ENCODE results near the gene TTC1. TPM values are rescaled to one million over a fixed set of nuclear protein-coding genes. Genes with fewer than 3 reads are reported as not detected.

Gene TTC1
- polyA plus RNA-seq, 3 donors, result 17.5 to 54.5 (median 35.6) TPM

- whole genome bisulfite sequencing, 3 donors, result 27 to 55% (median 51%) methylated on average over 3 of the region's 3 CpGs
- H3K27ac ChIP-seq (ENCODE audit: low read depth, low read length), result no peak overlapping the region
Measured at GRCh38 chr5:160030631-160031377, 21.9 kb downstream of the TTC1 start.

GRCh38 chr5:160033546-160034252 is 24.8 kb downstream of the TTC1 start:
- no peak overlapping the region for H3K27ac ChIP-seq (ENCODE audit: low read depth, low read length)

GRCh38 chr5:160036243-160036642 is 27.3 kb downstream of the TTC1 start:
- WGBS, 3 donors, result 91 to 97% (median 96%) methylated on average over 1 of the region's 1 CpG
- no peak overlapping the region for H3K27ac ChIP-seq (ENCODE audit: low read depth, low read length)

More at GRCh38 chr5:160033546-160034252, 24.8 kb downstream of the TTC1 start:
- 58 to 84% (median 75%) methylated on average over 4 of the region's 4 CpGs for WGBS, 3 donors

- H3K27ac ChIP-seq (ENCODE audit: low read depth, low read length), result no peak overlapping the region
Measured at GRCh38 chr5:160036884-160037283, 27.9 kb downstream of the TTC1 start.

GRCh38 chr5:160039810-160040470 is 31.0 kb downstream of the TTC1 start:
- 60 to 87% (median 83%) methylated on average over 2 of the region's 2 CpGs for WGBS, 3 donors
- no peak overlapping the region for H3K27ac ChIP-seq (ENCODE audit: low read depth, low read length)

GRCh38 chr5:160040471-160040835 is 31.5 kb downstream of the TTC1 start:
- 93 to 95% (median 94%) methylated on average over 2 of the region's 2 CpGs for WGBS, 3 donors
- H3K27ac ChIP-seq (ENCODE audit: low read depth, low read length), result no peak overlapping the region

- H3K27ac ChIP-seq (ENCODE audit: low read depth, low read length), result no peak overlapping the region
- WGBS, 3 donors, result 88 to 90% (median 90%) methylated on average over 3 of the region's 3 CpGs
Measured at GRCh38 chr5:160042671-160043070, 33.7 kb downstream of the TTC1 start.

GRCh38 chr5:160044391-160044804 is 35.5 kb downstream of the TTC1 start:
- no peak overlapping the region for H3K27ac ChIP-seq (ENCODE audit: low read depth, low read length)
- WGBS, 3 donors, result 94 to 96% (median 95%) methylated on average over 1 of the region's 1 CpG

- WGBS, 3 donors, result 65 to 86% (median 77%) methylated on average over 3 of the region's 3 CpGs
Measured at GRCh38 chr5:160044967-160045366, 36.0 kb downstream of the TTC1 start.

GRCh38 chr5:160047423-160047822 is 38.5 kb downstream of the TTC1 start:
- 80 to 98% (median 81%) methylated on average over 3 of the region's 3 CpGs for WGBS, 3 donors
- no peak overlapping the region for H3K27ac ChIP-seq (ENCODE audit: low read depth, low read length)

More at GRCh38 chr5:160044967-160045366, 36.0 kb downstream of the TTC1 start:
- H3K27ac ChIP-seq (ENCODE audit: low read depth, low read length), result no peak overlapping the region

- H3K27ac ChIP-seq (ENCODE audit: low read depth, low read length), result no peak overlapping the region
- WGBS, 3 donors, result 66 to 92% (median 82%) methylated on average over 9 of the region's 9 CpGs
Measured at GRCh38 chr5:160048131-160048530, 39.2 kb downstream of the TTC1 start.

GRCh38 chr5:160049099-160049498 is 40.2 kb downstream of the TTC1 start:
- 64 to 78% (median 65%) methylated on average over 3 of the region's 3 CpGs for WGBS, 3 donors
- no peak overlapping the region for H3K27ac ChIP-seq (ENCODE audit: low read depth, low read length)

GRCh38 chr5:160054047-160054446 is 45.1 kb downstream of the TTC1 start:
- WGBS, 3 donors, result 98 to 100% (median 100%) methylated on average over 1 of the region's 1 CpG
- no peak overlapping the region for H3K27ac ChIP-seq (ENCODE audit: low read depth, low read length)

- WGBS, 3 donors, result 85 to 94% (median 90%) methylated on average over 2 of the region's 2 CpGs
- no peak overlapping the region for H3K27ac ChIP-seq (ENCODE audit: low read depth, low read length)
Measured at GRCh38 chr5:160054831-160055230, 45.9 kb downstream of the TTC1 start.

- WGBS, 3 donors, result 92 to 97% (median 95%) methylated on average over 4 of the region's 4 CpGs
- H3K27ac ChIP-seq (ENCODE audit: low read depth, low read length), result no peak overlapping the region
Measured at GRCh38 chr5:160057256-160057655, 48.3 kb downstream of the TTC1 start.

- H3K27ac ChIP-seq (ENCODE audit: low read depth, low read length), result no peak overlapping the region
- WGBS, 3 donors, result 76 to 85% (median 81%) methylated on average over 4 of the region's 4 CpGs
Measured at GRCh38 chr5:160060001-160060400, 51.1 kb downstream of the TTC1 start.

- H3K27ac ChIP-seq (ENCODE audit: low read depth, low read length), result no peak overlapping the region
- 59 to 92% (median 86%) methylated on average over 3 of the region's 3 CpGs for WGBS, 3 donors
Measured at GRCh38 chr5:160061770-160062169, 52.8 kb downstream of the TTC1 start.

- no peak overlapping the region for H3K27ac ChIP-seq (ENCODE audit: low read depth, low read length)
- WGBS, 3 donors, result 38 to 84% (median 71%) methylated on average over 1 of the region's 1 CpG
Measured at GRCh38 chr5:160064417-160064810, 55.5 kb downstream of the TTC1 start.

GRCh38 chr5:160064995-160065614 is 56.2 kb downstream of the TTC1 start:
- WGBS, 3 donors, result 28 to 80% (median 78%) methylated on average over 9 of the region's 9 CpGs
- no peak overlapping the region for H3K27ac ChIP-seq (ENCODE audit: low read depth, low read length)
